AG04449 (cell line): Measurements from ENCODE around the gene CAAP1.

Source experiments
- CTCF ChIA-PET: fragments of 350-600 bp; formaldehyde crosslinking; extraction: SDS; loops from one replicate; lab custom pipeline; 2021; ENCODE audit warnings: antibody characterized with exemption; lab: Yijun Ruan, JAX
- POLR2A ChIA-PET: fragments of 400-600, 350-600 bp; formaldehyde crosslinking; extraction: SDS; loops from one replicate; lab custom pipeline; 2020; ENCODE audit warnings: antibody characterized with exemption, inconsistent platforms; lab: Yijun Ruan, JAX
- DNase-seq: peaks from one replicate; pipeline ENCODE4 v3.0.0-alpha.2; 2010; ENCODE audit warnings: low read depth, low spot score
- H3K4me3 ChIP-seq: 2 replicates; pipeline ENCODE4 v1.5.1; 2011; ENCODE audit warnings: low read depth, mild to moderate bottlenecking, control low read depth, low read length
- CTCF ChIP-seq: IDR thresholded peaks from one replicate; pipeline ENCODE4 v1.5.1; 2011; ENCODE audit warnings: mild to moderate bottlenecking, moderate library complexity, low read length, control low read depth, inconsistent platforms; ENCODE audit not compliant: insufficient read depth; ENCODE audit errors: missing control alignments

CAAP1 gene

GRCh38 chr9:26892251-26893029 lies at the start of gene CAAP1:
CAAP1 (minus strand) TSS chr9:26892802; CDS start chr9:26892715, 87 bp downstream.
- ChIA-PET POLR2A (interaction anchor here (0.8 to 1.2 kb wide), 4 partner anchors 23 to 55 kb away, joined by 3 to 5 read pairs (median 3); partner anchors contain the start of gene PLAA), CTCF (interaction anchor here (0.6 to 1.6 kb wide), 5 partner anchors 27 to 384 kb away, joined by 3 to 6 read pairs (median 3); no protein-coding TSS in a partner anchor)
- H3K4me3 ChIP-seq = peak within 1 kb of the TSS; percentile 99
- TF ChIP-seq CTCF = peak; percentile 56
- DNase-seq = peak; percentile 19

GRCh38 chr9:26940779-26941178 lies 48.2 kb upstream of the CAAP1 start:
- TF ChIP-seq CTCF = no peak
- no peak for DNase-seq
- POLR2A ChIA-PET = no interaction called here
- CTCF ChIA-PET = interaction anchor here (0.7 kb wide), 1 partner anchor 13 kb away, joined by 3 read pairs; no protein-coding TSS in a partner anchor
- no peak overlapping the region for H3K4me3 ChIP-seq

GRCh38 chr9:26939955-26940711 lies 47.5 kb upstream of the CAAP1 start:
- no peak for DNase-seq
- H3K4me3 ChIP-seq = no peak overlapping the region
- CTCF ChIA-PET = no interaction called here
- POLR2A ChIA-PET = no interaction called here
- TF ChIP-seq CTCF = no peak

- DNase-seq = no peak
- POLR2A ChIA-PET = no interaction called here
- CTCF ChIA-PET = no interaction called here
- TF ChIP-seq CTCF = no peak
- H3K4me3 ChIP-seq = no peak overlapping the region
Measured at GRCh38 chr9:26937816-26938371, 45.3 kb upstream of the CAAP1 start.

GRCh38 chr9:26935847-26936246 lies 43.2 kb upstream of the CAAP1 start:
- DNase-seq = no peak
- TF ChIP-seq CTCF = no peak
- ChIA-PET POLR2A (interaction anchor here (1.5 kb wide), 1 partner anchor 11 kb away, joined by 3 read pairs; the partner anchor contains the start of gene PLAA), CTCF (interaction anchor here (0.8 kb wide), 1 partner anchor 8 kb away, joined by 3 read pairs; no protein-coding TSS in a partner anchor)
- H3K4me3 ChIP-seq = no peak overlapping the region
